ENCODE results near the gene ANKFN1.

GRCh38 chr17:56298846-56299245, 145.6 kb downstream of the ANKFN1 start:
- no peak for TF ChIP-seq POLR2A (IDR thresholded peaks at IDR 0.05; ENCODE audit: low read depth)
- no peak for TF ChIP-seq CTCF (IDR thresholded peaks at IDR 0.05)
- no peak for TF ChIP-seq EP300 (IDR thresholded peaks at IDR 0.05)
